Stimulated activated CD8-positive, alpha-beta memory T cell treated with anti-CD3 and anti-CD28 coated beads, Interleukin-7, amount 100 ng/mL, for 48 hours (primary cell): ENCODE data around the gene PLCB2.

Source experiments
- DNase-seq, 2 donors: peaks; one replicate each; pipeline ENCODE4 v3.0.0-alpha.2; 2020; ENCODE audit warnings: low read depth in 1 of 2; ENCODE audit errors: extremely low read depth in 1 of 2

Gene PLCB2

GRCh38 chr15:40252141-40252437 is 55.6 kb downstream of the PLCB2 start:
- no peak for DNase-seq

GRCh38 chr15:40251486-40252140 is 56.1 kb downstream of the PLCB2 start:
- DNase-seq: no peak

DNA sequence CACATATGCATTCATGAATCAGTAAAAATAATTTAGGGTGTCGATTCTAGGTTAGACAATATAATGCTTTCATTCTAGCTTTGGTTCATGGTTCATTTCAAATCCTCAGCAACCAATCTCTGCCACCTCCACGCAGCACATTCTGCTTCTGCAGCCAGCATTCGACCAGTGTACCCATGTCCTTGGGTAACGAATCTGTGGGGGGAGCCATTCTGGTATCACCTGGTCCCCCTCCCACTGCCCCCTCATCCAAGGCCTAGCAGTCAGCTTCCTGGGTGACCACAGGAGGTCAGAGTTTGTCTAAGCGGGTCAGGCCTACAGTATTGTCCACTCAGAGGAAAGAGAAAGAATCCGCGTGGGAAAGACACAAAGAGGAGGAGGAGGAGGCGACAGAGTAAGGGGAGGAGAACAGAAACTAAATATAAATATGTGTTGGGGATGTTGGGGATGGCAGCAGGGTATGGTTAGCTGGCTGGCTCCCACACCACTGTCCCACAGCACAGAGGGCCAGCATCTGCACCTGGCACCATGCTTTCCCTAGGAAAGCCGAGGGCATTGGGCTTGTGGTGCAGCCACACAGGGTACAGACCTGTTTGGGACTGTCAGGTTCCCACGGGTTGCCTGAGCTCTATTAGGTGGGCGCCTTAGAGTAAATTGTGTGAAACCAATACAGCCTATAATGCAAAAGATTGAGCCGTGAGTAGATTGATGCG is 56.8 kb downstream of the PLCB2 start:
- no peak for DNase-seq

GRCh38 chr15:40250304-40250656 is 57.5 kb downstream of the PLCB2 start:
- no peak for DNase-seq

DNA sequence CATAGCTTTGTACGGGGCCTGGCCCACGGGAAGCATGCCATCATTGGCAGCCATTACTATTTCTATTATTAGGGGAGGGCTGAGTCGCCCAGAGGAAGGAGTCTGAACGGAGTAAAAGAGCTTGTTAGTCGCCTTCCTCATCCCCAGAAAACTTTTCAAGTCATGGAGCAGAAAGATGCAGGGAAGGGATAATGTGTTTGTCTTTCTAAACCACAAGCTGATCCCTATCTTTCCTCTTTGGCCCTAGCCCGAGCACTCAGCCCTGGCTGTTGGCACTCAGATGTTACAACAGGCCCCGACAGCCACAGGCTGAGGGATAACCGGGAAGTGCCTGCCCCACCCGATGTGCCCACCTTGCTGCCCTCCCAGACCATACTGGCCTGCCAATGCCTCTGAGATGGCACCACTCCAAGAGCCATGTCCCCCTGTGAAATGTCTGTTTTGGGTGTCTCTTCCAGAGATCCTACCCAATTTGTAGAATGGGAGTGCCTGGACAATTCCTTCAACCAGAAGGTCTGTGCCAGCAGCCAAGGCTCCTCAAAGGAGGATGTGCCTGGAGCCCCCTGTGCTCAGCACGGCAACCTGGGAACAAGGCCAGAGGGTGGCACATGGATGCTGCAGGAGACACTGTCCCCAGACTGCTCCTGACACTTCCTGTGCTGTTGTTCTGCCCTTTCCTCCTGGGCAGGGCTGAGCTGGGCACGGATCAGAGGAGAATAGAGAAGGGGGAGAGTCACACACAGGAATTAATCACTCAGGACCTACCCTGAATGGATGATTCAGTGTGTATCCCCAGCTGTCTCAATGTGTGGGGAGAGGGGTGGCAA is 58.0 kb downstream of the PLCB2 start:
- DNase-seq: no peak

DNA sequence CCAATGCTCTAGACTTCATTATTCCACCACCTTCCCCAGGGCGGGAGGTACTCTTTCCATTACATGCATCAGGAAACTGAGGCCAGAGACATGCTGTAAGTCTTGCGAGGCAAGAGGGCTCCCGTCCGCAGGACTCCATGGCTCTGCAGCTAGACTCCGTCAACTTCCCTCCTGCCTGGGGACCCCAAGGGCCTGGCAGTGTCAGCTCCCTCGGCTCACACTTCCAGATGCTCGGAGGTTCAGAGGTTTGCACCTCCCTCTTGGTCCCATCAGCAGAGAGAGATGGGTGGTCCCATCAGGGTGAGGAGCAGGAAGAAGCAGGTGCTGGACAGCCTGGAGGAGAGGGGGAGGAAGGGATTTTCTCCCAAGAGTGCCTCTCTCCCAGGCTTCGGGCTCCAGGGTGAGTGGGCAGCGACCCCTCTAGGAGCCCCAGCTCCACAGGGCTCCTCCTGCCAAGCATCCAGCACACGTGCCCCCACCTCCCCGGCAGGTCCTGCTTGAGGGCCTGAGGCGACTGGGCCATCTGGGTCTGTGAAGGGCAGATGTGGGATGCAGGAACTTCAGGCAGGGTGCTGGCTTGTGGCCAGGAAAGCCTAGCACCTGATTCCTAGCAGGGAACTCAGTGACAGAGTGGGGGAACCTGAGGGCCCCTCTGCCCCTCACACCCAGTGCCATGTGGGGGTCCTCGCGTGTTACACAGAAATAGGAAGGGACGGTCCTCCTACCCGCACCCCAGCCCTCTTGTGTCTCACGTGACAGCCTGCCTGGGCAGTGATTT is 59.5 kb downstream of the PLCB2 start:
- no peak for DNase-seq

DNA sequence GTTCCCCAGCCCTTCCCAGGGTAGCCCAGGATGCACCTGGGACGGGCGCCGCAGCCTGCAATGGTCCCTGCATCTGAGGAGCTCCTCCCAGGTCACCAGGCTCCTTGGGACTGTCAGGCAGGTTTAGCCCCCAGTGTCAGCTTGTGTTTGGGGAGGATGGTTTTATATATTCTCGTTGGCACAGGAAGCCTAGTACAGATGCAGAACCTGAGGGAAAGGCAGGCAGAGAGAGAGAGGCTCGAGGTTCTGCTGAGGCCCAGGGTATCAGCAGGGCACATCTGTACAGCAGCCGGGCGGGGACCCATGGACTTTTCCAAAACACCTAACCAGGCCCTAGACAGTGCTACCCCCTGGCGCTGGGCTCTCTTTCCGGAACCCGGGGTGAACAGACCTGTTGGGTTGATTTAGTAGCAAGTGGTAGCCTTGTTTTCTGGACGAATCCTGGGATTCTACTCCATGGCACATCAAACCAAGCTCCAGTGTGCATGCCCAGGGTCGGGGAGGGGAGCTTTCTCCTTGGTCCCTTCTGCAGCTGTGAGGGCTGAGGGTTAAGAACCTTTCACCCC is 60.2 kb downstream of the PLCB2 start:
- no peak for DNase-seq

DNA sequence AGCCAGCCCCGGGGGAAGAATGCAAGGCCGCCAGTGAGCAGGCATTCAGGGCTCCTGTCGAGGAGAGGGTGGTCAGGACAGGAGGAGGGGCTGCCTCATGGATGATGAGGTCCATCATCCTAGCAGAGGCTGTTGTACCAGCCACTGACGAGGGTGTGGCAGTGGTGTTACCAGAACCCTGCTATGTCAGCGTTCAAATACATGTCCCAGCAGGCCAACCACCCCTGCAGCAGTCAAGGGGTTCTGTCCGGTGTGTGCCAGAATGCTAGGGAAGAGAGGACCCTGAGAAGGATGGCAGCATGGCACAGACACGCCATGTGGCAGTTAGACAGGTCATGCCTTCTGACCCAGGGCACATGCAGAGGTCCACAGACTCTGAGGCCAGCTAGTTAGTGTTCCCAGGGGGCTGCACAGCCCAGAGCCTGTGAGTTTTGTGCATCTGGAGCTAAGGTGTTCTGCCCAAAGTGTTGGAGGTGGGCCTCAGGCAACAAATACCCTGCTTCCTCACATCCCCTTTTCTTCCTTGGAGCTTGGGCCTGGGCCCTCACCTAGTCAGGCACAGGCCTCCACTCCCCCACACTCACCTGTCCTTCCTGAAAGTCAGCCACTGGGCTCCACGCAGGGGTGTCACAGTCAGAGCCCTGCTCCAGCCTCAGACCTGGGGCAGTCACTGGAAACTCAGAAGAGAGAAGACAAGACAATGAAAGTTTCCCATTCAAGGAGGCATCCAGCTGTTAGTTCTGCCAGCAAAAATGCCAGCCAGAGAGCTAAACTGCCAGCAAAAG is 61.0 kb downstream of the PLCB2 start:
- no peak for DNase-seq

DNA sequence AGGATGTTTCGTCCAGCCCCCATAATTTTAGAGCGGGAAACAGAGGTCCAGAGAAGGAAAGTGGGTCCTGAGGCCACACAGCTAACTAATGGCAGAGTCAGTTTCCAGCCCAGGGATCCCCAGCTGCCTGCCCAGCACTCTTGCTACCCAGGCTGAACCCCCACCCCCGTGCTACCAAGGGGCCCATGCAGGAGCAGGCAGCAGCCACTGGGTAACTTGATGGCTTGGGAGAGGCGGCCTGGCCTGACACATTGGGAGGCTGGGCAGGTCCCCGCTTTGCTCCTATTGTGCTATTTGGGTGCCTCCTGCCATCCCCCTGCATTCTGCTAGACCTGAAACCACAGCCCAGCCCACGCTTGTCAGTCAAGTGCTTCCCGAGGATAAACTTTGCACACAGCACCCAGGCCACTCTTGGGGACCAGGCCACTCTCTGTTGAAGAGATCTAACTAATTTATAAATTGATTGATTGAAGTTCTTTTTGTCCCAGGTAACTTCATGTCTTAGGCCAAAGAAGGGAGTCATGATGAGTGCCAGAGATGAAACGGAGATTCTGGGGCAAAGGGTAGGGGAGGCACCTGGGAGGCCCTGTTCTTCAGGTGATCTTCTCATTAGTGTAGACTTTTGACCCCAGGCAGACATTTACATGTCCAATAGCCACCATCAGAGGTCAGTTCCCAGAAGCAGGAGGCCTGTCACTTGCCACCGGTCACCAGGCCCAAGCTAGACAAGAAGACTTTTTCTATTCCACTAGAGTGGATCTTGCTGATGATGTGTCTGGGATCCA is 61.9 kb downstream of the PLCB2 start:
- DNase-seq: no peak

DNA sequence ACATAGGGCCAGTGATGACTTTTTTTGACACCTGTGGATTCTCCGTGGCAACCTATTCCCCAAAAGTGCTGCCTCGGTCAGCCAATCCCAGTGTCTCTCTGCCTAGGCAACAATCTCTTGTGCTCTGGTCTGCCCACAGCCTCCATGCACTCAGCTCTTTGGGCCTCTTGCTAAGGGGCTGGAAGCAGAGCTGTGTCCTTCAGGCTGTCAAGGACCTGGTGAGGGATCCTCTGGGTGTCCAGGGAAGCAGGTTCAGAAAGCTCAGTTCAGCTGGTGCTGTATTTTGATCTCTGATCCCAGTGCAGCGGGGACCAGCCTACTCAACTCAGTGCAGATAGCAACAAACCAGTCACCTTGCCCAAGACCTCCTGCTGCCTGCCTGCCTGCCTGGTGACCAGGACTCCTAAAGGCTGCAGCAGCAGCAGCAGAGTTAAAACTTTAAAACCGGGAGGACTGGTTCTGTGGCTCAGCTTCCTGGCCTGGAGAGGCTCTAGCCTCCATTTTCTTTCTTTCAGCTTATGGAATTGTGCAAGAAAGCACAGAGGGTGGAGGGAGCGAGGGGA is 62.7 kb downstream of the PLCB2 start:
- no peak for DNase-seq

DNA sequence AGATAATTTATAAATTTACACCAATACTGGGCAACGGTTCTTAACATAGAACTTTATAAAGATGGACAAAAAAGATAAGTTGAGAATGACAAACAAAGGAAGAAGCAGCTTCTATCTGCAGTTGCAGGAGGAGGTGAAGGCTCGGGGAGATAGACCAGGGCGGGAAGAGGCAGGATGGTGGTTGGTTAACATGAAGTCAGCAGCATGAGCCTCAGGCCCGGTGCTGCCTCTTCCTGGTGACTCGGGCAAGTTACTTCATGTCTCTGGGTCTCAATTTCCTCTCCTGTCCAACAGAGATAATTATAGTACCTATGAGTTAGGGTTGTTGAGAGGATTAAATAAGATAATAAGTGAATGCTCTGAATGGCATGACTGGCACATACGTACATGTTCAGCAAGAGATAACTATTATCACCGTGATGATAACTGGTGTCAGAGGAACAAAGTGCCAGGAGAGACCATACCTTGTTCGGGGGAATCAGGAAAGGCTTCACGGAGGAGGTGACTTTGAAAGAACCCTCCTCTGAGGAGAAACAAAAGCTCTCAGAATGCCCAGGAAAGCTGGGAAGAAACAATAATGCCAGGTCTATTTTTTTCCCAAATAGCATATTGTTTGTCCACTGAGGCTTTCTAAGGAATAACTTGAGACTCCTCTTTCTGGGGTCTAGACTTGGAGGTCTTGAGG is 64.5 kb downstream of the PLCB2 start:
- DNase-seq: no peak

- no peak for DNase-seq
These were observed 65.1 kb downstream of the PLCB2 start for GRCh38 chr15:40242601-40243000.

GRCh38 chr15:40242213-40242599 is 65.5 kb downstream of the PLCB2 start:
- DNase-seq: no peak

DNA sequence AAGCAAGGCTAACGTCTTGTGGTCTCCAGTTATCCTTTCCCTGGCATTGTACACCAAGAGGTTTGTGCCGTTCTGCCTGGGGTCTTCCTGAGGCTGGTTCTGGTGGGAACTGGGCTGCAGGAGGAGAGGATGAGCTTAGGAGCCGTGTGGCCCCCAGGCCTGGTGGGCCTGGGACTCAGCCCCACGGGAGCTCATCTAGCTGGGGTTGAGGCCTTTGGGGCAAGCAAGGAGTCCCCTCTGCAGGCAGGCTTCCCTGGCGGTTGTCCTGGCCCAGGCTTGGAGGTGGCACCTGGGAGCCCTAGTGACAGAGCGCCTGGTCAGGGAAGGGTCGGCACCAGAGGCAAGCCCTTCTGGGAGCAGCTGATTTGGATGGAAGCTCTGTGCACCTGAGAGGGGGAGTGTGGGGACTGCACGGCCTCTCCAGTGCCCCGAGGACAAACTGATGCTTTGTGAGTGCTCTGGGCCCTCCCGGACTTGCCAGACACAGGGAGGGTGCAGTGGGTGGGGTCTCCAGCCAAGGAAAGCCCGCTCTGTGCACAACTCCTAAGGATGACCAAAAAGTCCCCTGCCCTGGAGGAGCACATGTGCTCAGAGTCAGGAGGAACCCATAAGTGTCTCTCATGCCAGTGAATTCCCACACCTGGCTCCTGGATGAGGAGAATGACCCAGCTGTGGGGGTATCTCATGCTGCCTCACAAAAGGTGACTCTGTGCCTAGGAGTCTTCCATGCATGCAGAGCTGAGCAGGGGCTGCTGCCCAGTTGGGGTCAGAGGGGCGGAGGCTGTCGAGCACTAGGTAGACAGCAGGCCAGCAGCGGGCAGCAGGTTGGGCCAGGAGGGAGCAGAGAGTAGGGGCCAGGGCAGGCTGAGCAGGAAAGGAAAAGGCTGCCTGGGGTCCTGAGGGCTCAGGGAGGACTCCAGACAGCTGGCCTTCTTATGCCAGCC is 66.2 kb downstream of the PLCB2 start:
- no peak for DNase-seq

GRCh38 chr15:40240619-40241221 is 67.0 kb downstream of the PLCB2 start:
- no peak for DNase-seq

- no peak for DNase-seq
These were observed 67.8 kb downstream of the PLCB2 start for GRCh38 chr15:40239693-40240618.
